ENCODE measurements around the gene SHFL. TPM values are rescaled to one million over a fixed set of nuclear protein-coding genes. Genes with fewer than 3 reads are reported as not detected.
A peak's percentile ranks its signal among the peaks of the same experiment; 100 is the strongest.

Gene SHFL
- total RNA-seq, 1 experiment from 2014 or later = 21.1 TPM

GRCh38 chr19:10114651-10115391 is 28.7 kb downstream of the SHFL start:
- H3K23me2 ChIP-seq (ENCODE audit: insufficient read length, low read depth, low read length, poor library complexity, severe bottlenecking) = peaks cover 6% of the 10 kb centered on the region

More at GRCh38 chr19:10114651-10115391, 28.7 kb downstream of the SHFL start:
- peaks cover 3% of the 10 kb centered on the region; the same call in 1 of the 2 replicates for H3K79me2 ChIP-seq (ENCODE audit: insufficient read depth, low read length)
- no peaks in the 10 kb centered on the region for H3K79me1 ChIP-seq (ENCODE audit: insufficient read depth, low read depth, low read length, poor library complexity, severe bottlenecking)
- H3K14ac ChIP-seq (ENCODE audit: insufficient read depth, low read length) = no peak overlapping the region
- H3K9ac ChIP-seq (ENCODE audit: extremely low read depth, insufficient read length, low read length) = no peak overlapping the region
- H2BK5ac ChIP-seq (ENCODE audit: insufficient read length, low read length) = no peak overlapping the region
- no peak overlapping the region for H3K4ac ChIP-seq (ENCODE audit: low read depth, low read length)
- no peak overlapping the region for H3T11ph ChIP-seq (ENCODE audit: low read length)
- H2AK5ac ChIP-seq (ENCODE audit: insufficient read length, low read length) = no peak overlapping the region
- Mint-ChIP-seq H3K27ac (peak overlapping the region in 1 of 3 experiments; percentile 11; a peak in 2 of 7 replicates), H3K36me3 (ENCODE audit: insufficient read depth in 1 of 3, low read depth in 3 of 3) (peaks cover 23 to 75% (median 51%) of the 10 kb centered on the region in 3 experiments; a peak in 6 of 7 replicates), H3K4me1 (peaks cover 6 to 13% of the 10 kb centered on the region in 2 experiments), H3K4me3 (no peak overlapping the region), H3K27me3 (ENCODE audit: low read depth) (no peaks in the 10 kb centered on the region; the same call in 1 of the 2 replicates), H3K9me3 (no peaks in the 10 kb centered on the region; a peak in 1 of 5 replicates)
- H4K91ac ChIP-seq (ENCODE audit: insufficient read length, low read depth, low read length) = no peak overlapping the region
- H2BK120ac ChIP-seq (ENCODE audit: low read depth, low read length, poor library complexity, severe bottlenecking) = no peak overlapping the region
- no peak overlapping the region for H2BK20ac ChIP-seq (ENCODE audit: low read depth, low read length, poor library complexity, severe bottlenecking)
- DNase-seq = no peak
- H3K23ac ChIP-seq (ENCODE audit: insufficient read length, low read depth, low read length) = no peak overlapping the region
- no peak overlapping the region for H3K56ac ChIP-seq (ENCODE audit: insufficient read length, low read depth, low read length)
- no peak overlapping the region for H4K5ac ChIP-seq (ENCODE audit: insufficient read length, low read depth, low read length)
- no CpG with 5 or more reads among the region's 26 CpGs for WGBS (ENCODE audit: extremely low coverage, insufficient read length, low lambda C conversion rate)
- no peaks in the 10 kb centered on the region for H4K20me1 ChIP-seq (ENCODE audit: control insufficient read depth, insufficient read depth, insufficient read length)
- H3K9me3 ChIP-seq (ENCODE audit: control insufficient read depth, low read depth, low read length) = no peaks in the 10 kb centered on the region
- H2BK15ac ChIP-seq (ENCODE audit: low read depth, low read length) = no peak overlapping the region
- no peak overlapping the region for H3K18ac ChIP-seq (ENCODE audit: insufficient read length, low read depth, low read length)
- no peak overlapping the region for H2BK12ac ChIP-seq (ENCODE audit: insufficient read length, low read depth, low read length)
- H4K8ac ChIP-seq (replicated peaks; ENCODE audit: insufficient read length, low read depth, low read length) = no peak overlapping the region
- TF ChIP-seq CTCF (conservative IDR thresholded peaks at IDR 0.05) = no peak
- H2AFZ ChIP-seq (ENCODE audit: low read length) = no peak overlapping the region
- H3K4me1 ChIP-seq (ENCODE audit: insufficient read depth, low read length) = no peaks in the 10 kb centered on the region
- H3K27me3 ChIP-seq (ENCODE audit: insufficient read depth, low read length) = no peaks in the 10 kb centered on the region
- no peak overlapping the region for H3K27ac ChIP-seq (ENCODE audit: insufficient read length, low read depth, low read length)
- no peak overlapping the region for H3K4me2 ChIP-seq (ENCODE audit: insufficient read depth, insufficient read length, low read length)

Data from H9 (cell line).